RWPE2 (cell line): ENCODE results near the gene NHS.

ENCODE experiments used
- ATAC-seq: fragments of 200-7000 bp; cut with Tn5 transposase; 3 replicates; pipeline ENCODE4 v1.9.1; 2021; ENCODE audit warnings: low read depth
- DNase-seq: peaks from one replicate; pipeline ENCODE4 v3.0.0-alpha.2; 2020; ENCODE audit warnings: low spot score
- H3K27ac ChIP-seq: fragments of 450-650 bp; 2 replicates; pipeline ENCODE4 v1.5.1; 2017; ENCODE audit warnings: mild to moderate bottlenecking; ENCODE audit not compliant: poor library complexity, severe bottlenecking
- H3K27me3 ChIP-seq: fragments of 250-450 bp; sonication (Bioruptor Pico); 2 replicates; pipeline ENCODE4 v1.5.1; 2021; ENCODE audit warnings: mild to moderate bottlenecking, moderate library complexity; ENCODE audit not compliant: insufficient read depth, poor library complexity, severe bottlenecking
- H3K36me3 ChIP-seq: fragments of 250-450 bp; sonication (Bioruptor Pico); 2 replicates; pipeline ENCODE4 v1.5.1; 2020; ENCODE audit warnings: low read depth, mild to moderate bottlenecking, moderate library complexity
- H3K4me1 ChIP-seq: fragments of 250-450 bp; sonication (Bioruptor Pico); 2 replicates; pipeline ENCODE4 v1.5.1; 2021; ENCODE audit warnings: mild to moderate bottlenecking, moderate library complexity; ENCODE audit not compliant: insufficient read depth, poor library complexity, severe bottlenecking
- H3K4me3 ChIP-seq: fragments of 250-450 bp; sonication (Bioruptor Pico); 2 replicates; pipeline ENCODE4 v1.5.1; 2021; ENCODE audit warnings: mild to moderate bottlenecking, moderate library complexity; ENCODE audit not compliant: severe bottlenecking
- H3K9me3 ChIP-seq: fragments of 250-450 bp; sonication (Bioruptor Pico); 2 replicates; pipeline ENCODE4 v1.5.1; 2021; ENCODE audit warnings: mild to moderate bottlenecking, moderate library complexity; ENCODE audit not compliant: severe bottlenecking
- TF ChIP-seq, protein P1 (sequence below): fragments of 450-650 bp; IDR thresholded peaks from one replicate; pipeline ENCODE4 v1.5.1; 2017; ENCODE audit warnings: mild to moderate bottlenecking, moderate library complexity; ENCODE audit not compliant: poor library complexity, severe bottlenecking

Gene NHS

GRCh38 chrX:17409566-17410290 lies 34.7 kb downstream of the NHS start:
- Histone ChIP-seq H3K27ac (no peak overlapping the region), H3K4me1 (peaks cover 39% of the 10 kb centered on the region), H3K27me3 (no peaks in the 10 kb centered on the region), H3K36me3 (no peaks in the 10 kb centered on the region), H3K4me3 (no peak overlapping the region), H3K9me3 (no peaks in the 10 kb centered on the region)
- TF ChIP-seq, protein P1, sequence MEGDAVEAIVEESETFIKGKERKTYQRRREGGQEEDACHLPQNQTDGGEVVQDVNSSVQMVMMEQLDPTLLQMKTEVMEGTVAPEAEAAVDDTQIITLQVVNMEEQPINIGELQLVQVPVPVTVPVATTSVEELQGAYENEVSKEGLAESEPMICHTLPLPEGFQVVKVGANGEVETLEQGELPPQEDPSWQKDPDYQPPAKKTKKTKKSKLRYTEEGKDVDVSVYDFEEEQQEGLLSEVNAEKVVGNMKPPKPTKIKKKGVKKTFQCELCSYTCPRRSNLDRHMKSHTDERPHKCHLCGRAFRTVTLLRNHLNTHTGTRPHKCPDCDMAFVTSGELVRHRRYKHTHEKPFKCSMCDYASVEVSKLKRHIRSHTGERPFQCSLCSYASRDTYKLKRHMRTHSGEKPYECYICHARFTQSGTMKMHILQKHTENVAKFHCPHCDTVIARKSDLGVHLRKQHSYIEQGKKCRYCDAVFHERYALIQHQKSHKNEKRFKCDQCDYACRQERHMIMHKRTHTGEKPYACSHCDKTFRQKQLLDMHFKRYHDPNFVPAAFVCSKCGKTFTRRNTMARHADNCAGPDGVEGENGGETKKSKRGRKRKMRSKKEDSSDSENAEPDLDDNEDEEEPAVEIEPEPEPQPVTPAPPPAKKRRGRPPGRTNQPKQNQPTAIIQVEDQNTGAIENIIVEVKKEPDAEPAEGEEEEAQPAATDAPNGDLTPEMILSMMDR, result no peak
- no peak for DNase-seq
- ATAC-seq, result no peak

DNA sequence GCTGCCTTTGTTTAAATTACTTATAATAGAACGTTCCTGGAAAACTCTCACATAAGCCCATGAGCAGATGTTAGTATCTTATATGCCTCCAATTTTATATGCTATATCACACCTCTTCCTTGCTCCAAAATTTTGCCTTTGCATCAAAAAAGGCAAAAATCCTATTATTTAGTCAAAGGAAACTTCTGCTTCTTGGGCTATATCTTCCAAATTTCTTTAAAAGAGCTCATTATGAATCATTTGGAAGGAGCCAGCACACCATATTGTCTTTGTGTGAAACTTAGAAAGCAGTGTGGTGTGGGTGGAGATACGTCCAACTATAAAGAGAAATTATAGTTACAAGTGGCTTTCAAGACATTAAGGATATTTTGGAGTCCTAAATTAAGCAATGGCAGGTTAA lies 35.7 kb downstream of the NHS start:
- no peak overlapping the region for H3K27ac ChIP-seq
- no peak overlapping the region for H3K4me3 ChIP-seq
- ATAC-seq, result no peak

DNA sequence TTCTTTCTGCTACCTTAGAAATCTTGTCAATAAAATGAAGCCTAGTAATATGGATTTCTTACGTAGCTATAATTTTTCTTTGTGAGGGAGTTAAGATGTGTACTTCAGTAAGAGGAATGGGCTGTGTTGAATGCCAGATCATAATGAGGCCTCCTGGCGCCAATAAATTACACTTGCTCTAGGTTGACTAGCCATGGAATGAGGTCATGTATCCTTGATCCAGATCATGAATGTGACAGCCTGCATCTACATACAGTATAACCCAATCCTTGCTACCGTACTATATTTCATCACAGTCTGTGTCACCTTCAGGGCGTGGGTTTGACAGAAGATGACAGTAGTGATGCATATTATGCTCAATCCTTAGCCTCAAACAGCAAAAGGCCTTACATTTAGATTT lies 36.2 kb downstream of the NHS start:
- ATAC-seq (no peak), DNase-seq (no peak)
- Histone ChIP-seq H3K9me3 (no peaks in the 10 kb centered on the region), H3K4me1 (peaks cover 32% of the 10 kb centered on the region), H3K27ac (peak overlapping the region; percentile 81), H3K36me3 (no peaks in the 10 kb centered on the region), H3K27me3 (no peaks in the 10 kb centered on the region), H3K4me3 (no peak overlapping the region)
- TF ChIP-seq, protein P1, result no peak

More for the DNA sequence above, 35.7 kb downstream of the NHS start:
- TF ChIP-seq, protein P1, result no peak
- H3K9me3 ChIP-seq, result no peaks in the 10 kb centered on the region
- no peaks in the 10 kb centered on the region for H3K27me3 ChIP-seq
- H3K4me1 ChIP-seq, result peaks cover 36% of the 10 kb centered on the region
- no peak for DNase-seq
- H3K36me3 ChIP-seq, result no peaks in the 10 kb centered on the region

- TF ChIP-seq, protein P1, result no peak
- Histone ChIP-seq H3K4me3 (no peak overlapping the region), H3K27ac (peak overlapping the region; percentile 81), H3K36me3 (no peaks in the 10 kb centered on the region), H3K27me3 (no peaks in the 10 kb centered on the region), H3K4me1 (peaks cover 32% of the 10 kb centered on the region), H3K9me3 (no peaks in the 10 kb centered on the region)
- peak; percentile 69 for ATAC-seq
- no peak for DNase-seq
Observed at GRCh38 chrX:17412692-17413091, 37.7 kb downstream of the NHS start.

DNA sequence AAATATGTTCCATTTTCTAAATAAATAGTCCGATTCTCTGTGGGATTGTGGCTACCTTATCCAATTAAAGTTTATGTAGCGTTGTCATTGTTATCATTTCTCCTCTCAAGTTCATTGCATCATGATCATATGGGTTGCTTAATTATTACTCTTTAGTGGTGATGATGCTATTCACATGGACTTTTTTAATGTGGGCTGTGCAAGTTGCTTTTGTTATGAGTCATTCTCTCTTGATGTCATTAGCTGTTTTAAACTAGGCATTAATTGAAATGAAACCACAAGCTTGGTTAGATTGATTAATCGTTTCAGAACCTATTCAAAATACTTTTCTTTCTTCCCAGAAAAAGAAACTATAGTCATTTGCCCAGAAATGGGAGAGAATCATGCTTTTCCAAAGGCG lies 38.2 kb downstream of the NHS start:
- TF ChIP-seq, protein P1, result no peak
- Histone ChIP-seq H3K4me3 (no peak overlapping the region), H3K27ac (peak overlapping the region; percentile 81), H3K4me1 (peaks cover 32% of the 10 kb centered on the region), H3K27me3 (no peaks in the 10 kb centered on the region), H3K9me3 (no peaks in the 10 kb centered on the region), H3K36me3 (no peaks in the 10 kb centered on the region)
- DNase-seq (no peak), ATAC-seq (peak; percentile 43)
